GM15510 (cell line): ENCODE measurements around the gene CCDC59.

Source experiments
- POLR2A ChIP-seq: IDR thresholded peaks from 3 replicates; pipeline ENCODE4 v1.6.1; 2011; ENCODE audit warnings: borderline replicate concordance; ENCODE audit not compliant: insufficient read length; ENCODE audit errors: extremely low read depth

The CCDC59 gene

DNA sequence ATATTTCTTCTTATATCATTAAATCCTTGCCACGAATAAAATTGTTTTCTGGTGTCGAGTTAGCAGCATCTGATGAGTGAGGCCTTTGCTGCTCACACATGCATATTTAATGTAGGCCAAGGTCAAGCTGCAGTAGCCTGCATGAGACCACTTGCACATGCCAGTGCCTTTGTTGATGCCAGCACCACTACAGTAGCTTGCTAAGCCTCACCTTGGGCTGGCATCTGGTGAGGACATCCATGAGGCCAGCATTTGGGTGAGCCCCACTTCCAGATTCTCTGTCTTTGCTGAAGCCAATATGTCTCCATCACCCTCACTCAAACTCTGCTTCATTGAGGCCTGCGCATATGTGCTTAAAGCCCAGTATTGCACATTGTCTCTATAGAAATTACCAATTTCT, 8.0 kb downstream of the CCDC59 start:
- no peak for TF ChIP-seq POLR2A

DNA sequence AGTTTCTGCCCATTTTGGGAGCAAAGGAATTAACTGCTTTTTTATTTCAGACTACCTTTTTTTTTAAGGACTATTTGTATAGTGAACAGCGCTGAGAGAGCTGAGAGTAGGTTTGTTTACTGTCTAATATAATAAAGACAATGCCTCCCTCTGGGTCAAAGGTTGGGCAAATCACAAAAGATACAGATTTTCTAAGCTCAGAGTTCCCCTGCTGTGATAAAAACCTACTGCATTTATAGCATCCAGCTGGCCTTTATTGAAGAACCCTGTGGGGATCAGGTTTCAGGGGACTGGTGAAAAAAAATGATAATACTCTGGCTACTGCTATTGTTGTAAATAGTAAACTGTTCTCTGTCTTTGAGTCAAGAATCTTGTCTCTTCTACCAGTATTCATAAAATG, 28.7 kb downstream of the CCDC59 start:
- no peak for TF ChIP-seq POLR2A

- TF ChIP-seq POLR2A, result no peak
Measured at GRCh38 chr12:82327861-82328260, 30.3 kb downstream of the CCDC59 start.

DNA sequence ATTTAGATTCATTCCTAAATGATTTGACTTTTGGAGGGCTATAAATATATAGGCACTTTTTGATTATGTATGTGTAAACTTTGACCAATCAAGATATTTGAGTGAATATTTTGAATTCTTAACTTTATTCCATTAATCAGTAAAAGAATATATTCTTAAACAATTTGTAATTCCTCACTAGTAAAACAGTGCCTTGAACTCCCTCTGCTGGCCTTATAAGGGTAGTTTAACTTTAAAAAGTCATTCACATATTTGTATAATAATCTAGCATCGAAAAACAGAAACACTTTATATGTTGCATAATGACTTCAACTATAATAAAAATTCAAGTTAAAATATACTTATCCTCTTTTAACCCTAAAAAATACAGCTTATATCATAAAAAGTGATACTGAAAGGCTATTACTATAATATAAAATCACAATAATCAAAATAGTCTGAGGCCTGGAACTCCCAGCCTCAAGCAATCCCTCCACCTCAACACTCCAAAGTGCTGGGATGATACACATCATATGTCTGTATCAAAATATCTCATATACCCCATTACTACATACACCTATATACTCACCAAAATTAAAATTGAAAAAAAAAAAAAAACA, 31.2 kb downstream of the CCDC59 start:
- no peak for TF ChIP-seq POLR2A

DNA sequence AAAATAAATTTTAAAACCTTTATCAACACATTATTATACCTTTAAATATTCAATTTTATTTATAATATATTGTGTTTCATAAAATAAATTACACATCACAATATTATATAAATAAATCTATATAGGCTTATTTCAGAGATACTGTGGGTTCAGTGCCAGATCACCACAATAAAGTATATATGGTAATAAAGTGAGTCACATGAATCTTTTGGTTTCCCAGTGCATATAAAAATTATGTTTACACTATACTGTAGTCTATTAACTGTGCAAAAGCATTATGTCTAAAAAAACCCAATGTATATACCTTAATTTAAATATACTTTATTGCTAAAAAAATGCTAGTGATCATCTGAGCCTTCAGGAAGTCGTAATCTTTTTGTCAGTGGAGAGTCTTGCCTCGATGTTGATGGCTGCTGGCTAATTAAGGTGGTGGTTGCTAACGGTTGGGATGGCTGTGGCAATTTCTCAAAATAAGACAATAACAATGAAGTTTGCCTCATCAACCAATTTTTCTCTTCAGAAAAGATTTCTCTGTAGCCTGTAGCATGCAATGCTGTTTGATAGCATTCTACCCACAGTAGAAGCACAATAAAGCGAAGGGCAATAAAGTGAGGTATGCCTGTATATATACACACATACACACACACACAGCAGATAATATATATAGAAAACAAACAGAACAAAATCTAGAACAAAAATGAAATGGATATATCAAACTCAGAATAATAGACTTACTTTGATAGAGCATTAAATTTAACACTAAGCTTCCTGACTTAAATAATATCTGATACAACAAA, 32.4 kb downstream of the CCDC59 start:
- no peak for TF ChIP-seq POLR2A

DNA sequence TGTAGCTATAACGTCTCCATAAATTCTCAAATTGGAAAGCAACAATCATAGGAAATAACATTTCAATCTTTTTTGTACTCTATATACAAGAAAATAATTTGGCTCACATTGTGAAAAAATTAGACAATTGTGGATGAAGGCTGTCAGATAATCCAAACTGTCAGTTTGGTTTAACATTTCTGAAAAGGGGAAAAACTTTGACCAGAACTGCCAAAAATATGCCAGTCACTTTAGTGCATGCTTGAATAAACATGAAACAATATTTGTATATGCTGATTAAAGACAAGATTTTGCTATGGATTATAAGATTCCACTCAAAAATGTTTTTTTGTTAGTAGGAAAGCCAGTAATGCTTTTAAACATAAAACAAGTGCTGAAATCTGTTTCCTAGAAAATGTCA, 38.9 kb downstream of the CCDC59 start:
- no peak for TF ChIP-seq POLR2A

GRCh38 chr12:82314406-82314892, 43.7 kb downstream of the CCDC59 start:
- TF ChIP-seq POLR2A, result no peak
